HG03432 (cell line): ENCODE results near the gene CLEC14A.

Experiments used
- ATAC-seq: cut with Tn5 transposase; IDR thresholded peaks from one replicate; pipeline ENCODE4 v1.9.1; 2021; ENCODE audit warnings: mild to moderate bottlenecking, moderate library complexity; ENCODE audit not compliant: unreplicated experiment

CLEC14A gene

DNA sequence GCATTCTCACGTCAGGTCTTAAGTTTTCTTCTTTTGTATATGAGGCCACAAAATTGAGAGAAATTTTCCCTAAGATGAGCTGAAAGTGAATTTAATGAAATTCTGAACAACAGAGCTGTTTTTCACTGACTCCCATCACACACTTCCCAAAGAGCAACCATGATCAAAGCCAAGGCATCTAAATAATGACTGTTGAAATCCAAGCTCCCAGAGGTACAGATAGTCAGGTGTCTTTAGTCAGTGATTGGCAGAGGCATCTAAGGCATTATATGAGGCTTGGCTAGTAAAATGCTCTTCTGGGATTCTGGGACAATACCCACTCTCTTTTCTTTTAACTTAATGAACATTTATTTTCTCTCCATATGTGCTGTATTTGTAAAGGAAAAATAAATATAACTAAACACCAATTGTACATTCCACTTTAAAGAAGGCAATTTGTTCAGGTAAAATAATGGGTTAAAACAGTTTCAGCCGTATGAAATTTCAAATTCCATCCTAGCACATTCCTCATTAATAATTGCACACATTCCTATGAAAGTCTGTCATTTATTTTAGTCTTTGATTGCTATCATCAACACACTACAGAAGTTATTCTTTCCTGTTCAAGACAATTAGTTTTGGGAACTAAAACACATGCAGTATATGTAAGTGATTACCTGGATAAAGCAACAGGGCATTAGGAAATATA, 49.1 kb downstream of the CLEC14A start:
- ATAC-seq: no peak

GRCh38 chr14:38205949-38206665, 49.8 kb downstream of the CLEC14A start:
- ATAC-seq: no peak

GRCh38 chr14:38205119-38205813, 50.6 kb downstream of the CLEC14A start:
- ATAC-seq: no peak

DNA sequence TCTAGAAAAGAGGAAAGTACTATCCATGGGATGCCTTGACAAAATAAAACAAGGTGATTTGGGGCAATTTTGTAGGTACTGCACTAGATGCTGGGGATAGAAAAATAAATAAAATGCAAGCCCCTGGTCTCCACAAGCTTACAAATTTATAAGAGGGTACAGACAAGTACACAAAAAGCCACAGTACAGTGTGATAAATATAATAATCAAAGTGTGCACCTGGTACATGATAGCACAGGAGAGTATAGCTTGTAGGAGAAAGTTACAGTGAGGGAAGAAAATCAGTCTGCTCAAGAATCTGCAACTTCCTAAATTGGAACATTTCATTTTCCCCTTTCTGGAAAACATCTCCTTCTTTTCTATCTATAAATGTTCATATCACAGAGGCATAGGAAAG, 51.2 kb downstream of the CLEC14A start:
- ATAC-seq: no peak
